OCI-LY1 (cell line): ENCODE measurements around the gene GFI1B.

Experiments used
- CTCF ChIP-seq: fragments of 200-600 bp; sonication (generic), shearing (Covaris generic); IDR thresholded peaks from 2 replicates; pipeline ENCODE4 v1.5.1; 2017; ENCODE audit warnings: mild to moderate bottlenecking, antibody characterized with exemption, low read length, moderate library complexity, mixed read lengths
- EZH2 ChIP-seq: fragments of 200-600 bp; sonication (generic), shearing (Covaris generic); IDR thresholded peaks from 2 replicates; pipeline ENCODE4 v1.8.0; 2017; ENCODE audit warnings: borderline replicate concordance, mixed run types, mild to moderate bottlenecking, antibody characterized with exemption, low read length, moderate library complexity, mixed read lengths

GRCh38 chr9:132991351-132992300, 13.1 kb downstream of the GFI1B start:
- TF ChIP-seq CTCF (no peak), EZH2 (no peak)
